ENCODE measurements around the gene PDZK1IP1.

DNA sequence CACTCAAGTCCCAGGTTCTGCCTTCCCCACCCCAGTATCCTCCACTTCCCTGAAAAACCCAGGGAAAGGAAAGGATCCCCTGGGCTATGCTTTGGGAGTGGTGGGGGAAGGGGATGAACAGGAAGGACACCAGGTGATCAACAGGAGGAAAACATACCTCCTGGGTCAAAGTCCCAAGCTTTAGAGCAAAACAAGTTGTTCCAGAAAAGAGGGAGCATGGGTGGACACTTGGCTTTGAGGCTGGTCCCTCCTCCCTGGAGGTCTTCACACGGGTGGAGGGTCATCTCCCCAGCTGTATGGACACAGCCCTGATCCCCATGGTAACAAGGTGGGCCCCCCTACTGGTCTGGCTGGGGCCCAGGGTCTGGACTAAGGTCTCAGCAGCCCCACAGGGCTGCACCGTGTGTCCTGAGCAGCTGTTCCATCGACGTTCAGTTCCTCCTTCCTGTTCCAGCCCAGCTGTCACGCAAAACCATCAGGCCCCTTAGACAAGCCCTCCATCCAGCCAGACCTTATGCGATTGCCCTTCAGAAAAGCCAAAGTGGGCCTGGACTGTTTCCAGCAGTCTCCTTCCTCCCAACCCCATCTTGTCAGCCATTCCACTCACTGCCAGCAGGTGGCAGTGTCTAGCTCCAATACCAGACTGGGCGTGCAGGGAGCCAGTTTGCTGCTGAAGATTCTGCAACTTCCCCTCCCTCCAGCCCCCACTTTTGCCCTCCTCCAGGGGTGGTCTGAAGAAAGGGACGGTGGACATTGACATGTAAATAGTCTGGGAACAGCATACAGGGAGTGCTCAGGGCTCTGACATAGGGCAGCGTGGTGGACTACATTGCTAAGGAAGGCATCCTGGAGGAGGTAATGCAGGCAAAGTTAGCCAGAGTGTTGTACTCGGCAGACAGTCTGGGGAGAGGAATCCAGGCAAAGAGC lies 2.9 kb upstream of the PDZK1IP1 start:
- TF ChIP-seq, protein P1, sequence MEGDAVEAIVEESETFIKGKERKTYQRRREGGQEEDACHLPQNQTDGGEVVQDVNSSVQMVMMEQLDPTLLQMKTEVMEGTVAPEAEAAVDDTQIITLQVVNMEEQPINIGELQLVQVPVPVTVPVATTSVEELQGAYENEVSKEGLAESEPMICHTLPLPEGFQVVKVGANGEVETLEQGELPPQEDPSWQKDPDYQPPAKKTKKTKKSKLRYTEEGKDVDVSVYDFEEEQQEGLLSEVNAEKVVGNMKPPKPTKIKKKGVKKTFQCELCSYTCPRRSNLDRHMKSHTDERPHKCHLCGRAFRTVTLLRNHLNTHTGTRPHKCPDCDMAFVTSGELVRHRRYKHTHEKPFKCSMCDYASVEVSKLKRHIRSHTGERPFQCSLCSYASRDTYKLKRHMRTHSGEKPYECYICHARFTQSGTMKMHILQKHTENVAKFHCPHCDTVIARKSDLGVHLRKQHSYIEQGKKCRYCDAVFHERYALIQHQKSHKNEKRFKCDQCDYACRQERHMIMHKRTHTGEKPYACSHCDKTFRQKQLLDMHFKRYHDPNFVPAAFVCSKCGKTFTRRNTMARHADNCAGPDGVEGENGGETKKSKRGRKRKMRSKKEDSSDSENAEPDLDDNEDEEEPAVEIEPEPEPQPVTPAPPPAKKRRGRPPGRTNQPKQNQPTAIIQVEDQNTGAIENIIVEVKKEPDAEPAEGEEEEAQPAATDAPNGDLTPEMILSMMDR (IDR thresholded peaks at IDR 0.05; ENCODE audit: poor library complexity, severe bottlenecking), result peak; percentile 88
- TF ChIP-seq EZH2 (IDR thresholded peaks at IDR 0.05; ENCODE audit: borderline replicate concordance, insufficient read depth, low read length, poor library complexity, severe bottlenecking) (no peak), POLR2AphosphoS5 (IDR thresholded peaks at IDR 0.05) (no peak), MXI1 (conservative IDR thresholded peaks at IDR 0.05; ENCODE audit: poor library complexity, severe bottlenecking) (no peak)

Measured in neural cell (in vitro differentiated cells).